ENCODE results near the gene LIME1.

DNA sequence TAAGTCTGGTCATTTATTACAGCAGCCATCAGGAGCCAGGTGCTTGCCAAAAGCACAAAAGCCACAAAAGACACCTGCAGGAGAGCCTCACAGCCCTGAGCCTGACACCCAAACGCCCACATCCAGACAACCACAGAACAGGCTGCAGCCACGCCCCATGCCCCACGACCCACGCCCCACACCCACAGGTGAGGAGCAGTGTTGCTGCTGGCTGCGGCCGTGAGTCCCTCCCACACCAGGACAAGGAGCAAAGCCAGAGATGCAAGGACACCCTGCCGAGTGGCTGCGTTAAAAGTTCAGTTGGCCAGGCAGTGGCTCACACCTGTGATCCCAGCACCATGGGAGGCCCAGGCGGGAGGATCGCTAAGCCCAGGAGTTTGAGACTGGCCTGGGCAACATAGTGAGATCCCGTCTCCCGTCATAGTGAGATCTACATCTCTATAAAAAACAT lies 46.1 kb downstream of the LIME1 start:
- TF ChIP-seq, protein P1, sequence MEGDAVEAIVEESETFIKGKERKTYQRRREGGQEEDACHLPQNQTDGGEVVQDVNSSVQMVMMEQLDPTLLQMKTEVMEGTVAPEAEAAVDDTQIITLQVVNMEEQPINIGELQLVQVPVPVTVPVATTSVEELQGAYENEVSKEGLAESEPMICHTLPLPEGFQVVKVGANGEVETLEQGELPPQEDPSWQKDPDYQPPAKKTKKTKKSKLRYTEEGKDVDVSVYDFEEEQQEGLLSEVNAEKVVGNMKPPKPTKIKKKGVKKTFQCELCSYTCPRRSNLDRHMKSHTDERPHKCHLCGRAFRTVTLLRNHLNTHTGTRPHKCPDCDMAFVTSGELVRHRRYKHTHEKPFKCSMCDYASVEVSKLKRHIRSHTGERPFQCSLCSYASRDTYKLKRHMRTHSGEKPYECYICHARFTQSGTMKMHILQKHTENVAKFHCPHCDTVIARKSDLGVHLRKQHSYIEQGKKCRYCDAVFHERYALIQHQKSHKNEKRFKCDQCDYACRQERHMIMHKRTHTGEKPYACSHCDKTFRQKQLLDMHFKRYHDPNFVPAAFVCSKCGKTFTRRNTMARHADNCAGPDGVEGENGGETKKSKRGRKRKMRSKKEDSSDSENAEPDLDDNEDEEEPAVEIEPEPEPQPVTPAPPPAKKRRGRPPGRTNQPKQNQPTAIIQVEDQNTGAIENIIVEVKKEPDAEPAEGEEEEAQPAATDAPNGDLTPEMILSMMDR (IDR thresholded peaks at IDR 0.05): no peak
- TF ChIP-seq POLR2A (IDR thresholded peaks at IDR 0.05): no peak
